H1 (cell line): ENCODE results near the gene CRP.

Experiments used
- BRCA1 ChIP-seq: IDR thresholded peaks from 2 replicates; pipeline ENCODE4 v1.6.1; 2012; ENCODE audit warnings: low read depth, low read length, improper control_type of control experiment
- CHD7 ChIP-seq: fragments of 300-600 bp; sonication (generic); IDR thresholded peaks from 2 replicates; pipeline ENCODE4 v1.7.1; 2012; ENCODE audit warnings: low read length, moderate library complexity, mild to moderate bottlenecking, inconsistent platforms; ENCODE audit not compliant: insufficient replicate concordance
- CTCF ChIP-seq, 3 experiments: IDR thresholded peaks; 1 replicate in 2 of 3; 2 replicates in 1 of 3; pipeline versions ENCODE4 v1.5.1 to v1.6.1; 2011; ENCODE audit warnings: low read length in 3 of 3, mild to moderate bottlenecking in 3 of 3, inconsistent platforms in 2 of 3, low read depth in 1 of 3, moderate library complexity in 1 of 3; ENCODE audit not compliant: insufficient read depth in 1 of 3; ENCODE audit errors: control extremely low read depth in 1 of 3
- EZH2 ChIP-seq: fragments of 200-600 bp; sonication (generic); IDR thresholded peaks from 2 replicates; pipeline ENCODE4 v1.7.1; 2012; ENCODE audit warnings: low read depth, mild to moderate bottlenecking, moderate library complexity, low read length, inconsistent platforms; ENCODE audit not compliant: severe bottlenecking
- JUN ChIP-seq: IDR thresholded peaks from 2 replicates; pipeline ENCODE4 v1.6.1; 2011; ENCODE audit warnings: low read depth, mild to moderate bottlenecking, improper control_type of control experiment, low read length
- JUND ChIP-seq: IDR thresholded peaks from 2 replicates; pipeline ENCODE4 v1.6.1; 2011; ENCODE audit warnings: mild to moderate bottlenecking, improper control_type of control experiment, low read length
- KDM1A ChIP-seq: fragments of 200-600, 300-600 bp; sonication (generic); IDR thresholded peaks from 2 replicates; pipeline ENCODE4 v1.7.1; 2016; ENCODE audit warnings: mild to moderate bottlenecking, low read length, borderline replicate concordance
- MAX ChIP-seq: IDR thresholded peaks from 2 replicates; pipeline ENCODE4 v1.6.1; 2012; ENCODE audit warnings: inconsistent platforms
- POLR2A ChIP-seq, 2 experiments: IDR thresholded peaks; 1 replicate in 1 of 2; 2 replicates in 1 of 2; pipeline ENCODE4 v1.6.1; 2011; ENCODE audit warnings: low read depth in 2 of 2, low read length in 2 of 2, mild to moderate bottlenecking in 2 of 2; ENCODE audit errors: control extremely low read depth in 1 of 2
- SAP30 ChIP-seq: fragments of 300-600 bp; sonication (generic); IDR thresholded peaks from 2 replicates; pipeline ENCODE4 v1.7.1; 2012; ENCODE audit warnings: low read length, moderate library complexity, mild to moderate bottlenecking, inconsistent platforms; ENCODE audit not compliant: insufficient read depth, insufficient replicate concordance
- SIRT6 ChIP-seq: IDR thresholded peaks from one replicate; pipeline ENCODE4 v1.7.1; 2012; ENCODE audit warnings: low read length, inconsistent platforms

DNA sequence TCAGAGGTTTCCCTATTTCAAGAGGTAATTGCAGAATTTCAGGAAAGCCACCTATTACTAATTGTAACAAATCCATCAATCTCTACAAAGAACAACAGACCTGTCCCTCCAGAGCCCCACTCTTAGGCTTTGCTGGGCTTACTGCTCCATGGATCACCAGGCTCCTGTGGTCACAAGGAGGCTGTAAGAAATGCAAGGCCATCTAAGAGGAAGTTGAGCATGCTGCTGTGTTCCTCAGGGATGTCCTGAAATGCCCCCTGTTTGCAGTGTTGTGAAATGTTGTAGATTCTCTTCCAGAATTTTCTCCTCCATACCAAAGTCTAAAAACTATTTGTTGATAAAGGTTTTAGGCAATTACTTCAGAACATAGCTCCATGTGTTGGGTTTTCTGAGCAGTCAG is 42.0 kb upstream of the CRP start:
- TF ChIP-seq CTCF (IDR thresholded peaks at IDR 0.05; ENCODE audit: control extremely low read depth in 1 of 3, insufficient read depth in 1 of 3, low read depth in 1 of 3, low read length in 3 of 3) (no peak), POLR2A (IDR thresholded peaks at IDR 0.05; ENCODE audit: control extremely low read depth in 1 of 2, low read depth in 2 of 2, low read length in 2 of 2) (no peak), SAP30 (no peak), BRCA1 (no peak), KDM1A (no peak), EZH2 (no peak), SIRT6 (no peak), JUND (no peak), CHD7 (no peak), JUN (no peak), MAX (no peak)
